ENCODE results near the gene VDAC1. TPM values are rescaled to one million over a fixed set of nuclear protein-coding genes. Genes with fewer than 3 reads are reported as not detected.

The VDAC1 gene
- total and polyA plus RNA-seq, 10 of the 15 experiments (the other 5 are each of a cell fraction or from before 2014, with no cell fraction given), result 245 to 488 (median 349) TPM

GRCh38 chr5:134000696-134001453 lies 3.9 kb downstream of the VDAC1 start (continued):
- no peak for TF ChIP-seq E4F1 (IDR thresholded peaks at IDR 0.05; ENCODE audit: borderline replicate concordance, partially characterized antibody)

GRCh38 chr5:134000091-134000511 lies 4.7 kb downstream of the VDAC1 start:
- in situ Hi-C loops (cut with MboI), result no loop called here
- ATAC-seq (no peak), FAIRE-seq (no peak), DNase-seq (ENCODE audit: low read depth, low spot score) (no peak)
- Histone ChIP-seq H2AFZ (ENCODE audit: control insufficient read depth, low read depth, low read length) (no peak overlapping the region), H3K9ac (ENCODE audit: control insufficient read depth, insufficient read depth, low read length) (peak overlapping the region; percentile 7; the same call in 1 of the 2 replicates), H3K27me3 (replicated peaks in 1 of 2; ENCODE audit: control insufficient read depth in 2 of 2, insufficient read depth in 2 of 2, low read length in 1 of 2) (no peaks in the 10 kb centered on the region), H3K4me2 (ENCODE audit: control insufficient read depth, insufficient read depth) (peak overlapping the region; percentile 74), H3K27ac (ENCODE audit: control insufficient read depth, insufficient read depth) (no peak overlapping the region), H3K4me1 (ENCODE audit: control insufficient read depth, insufficient read depth, low read length) (peaks cover 28% of the 10 kb centered on the region), H3K4me3 (no peak overlapping the region), H3K79me2 (ENCODE audit: control insufficient read depth, insufficient read depth, low read length) (peaks cover 98% of the 10 kb centered on the region), H4K20me1 (ENCODE audit: control insufficient read depth, insufficient read depth) (peaks cover 43% of the 10 kb centered on the region), H3K36me3 (ENCODE audit: control insufficient read depth in 2 of 2, insufficient read depth in 2 of 2, low read length in 1 of 2) (peaks cover 7 to 14% of the 10 kb centered on the region in 2 experiments; a peak in 3 of 4 replicates), H3K9me3 (replicated peaks; ENCODE audit: control insufficient read depth, insufficient read depth, low read length) (no peaks in the 10 kb centered on the region)
- CTCF ChIA-PET, result interaction anchor here (0.6 to 9.8 kb wide), 4 partner anchors 8 to 40 kb away, joined by 3 to 179 read pairs (median 5); no protein-coding TSS in a partner anchor
- intact Hi-C loops (cut with micrococcal nuclease; ENCODE audit: unreplicated experiment), result no loop called here
- peak; percentile 52; the same call in 1 of the 2 replicates for TF ChIP-seq POLR2A (IDR thresholded peaks at IDR 0.05; ENCODE audit: low read depth, low read length)
- TF ChIP-seq POLR2AphosphoS5 (IDR thresholded peaks at IDR 0.05; ENCODE audit: low read length), result peak; percentile 32; the same call in 1 of the 2 replicates
- no peak for TF ChIP-seq ZZZ3 (IDR thresholded peaks at IDR 0.05; ENCODE audit: control insufficient read depth, insufficient read length, low read depth)
- 0 out of 2 replicates have a peak, but pooled peaks have one; percentile 11 for TF ChIP-seq IKZF1 (conservative IDR thresholded peaks at IDR 0.05)
- BruUV-seq (replicated peaks), result no TSS peak
- WGBS (ENCODE audit: insufficient coverage, insufficient replicate concordance, low lambda C conversion rate, missing lambda C conversion rate), result 85% methylated on average over 5 of the region's 5 CpGs
- POLR2A ChIA-PET, result interaction anchor here (0.7 to 1.2 kb wide), 2 partner anchors 23 to 30 kb away, joined by 3 to 4 read pairs; no protein-coding TSS in a partner anchor
- SMC1A ChIA-PET (ENCODE audit: uncharacterized antibody, unreplicated experiment), result interaction anchor here (1.1 to 2.1 kb wide), 3 partner anchors 14 to 131 kb away, joined by 3 to 5 read pairs (median 4); no protein-coding TSS in a partner anchor
- RAD21 ChIA-PET (ENCODE audit: unreplicated experiment), result interaction anchor here (0.6 to 1.0 kb wide), 2 partner anchors 30 to 482 kb away, joined by 3 to 4 read pairs; no protein-coding TSS in a partner anchor
